IPS-15b (cell line): ENCODE results near the gene RSKR.
"Not testable (repeated sequence)": the region's sequence is repeated elsewhere in the genome, so short reads cannot be mapped to it uniquely, and the experiment has no call there.

ENCODE experiments used
- H3K27me3 ChIP-seq: one replicate; pipeline ENCODE4 v1.6.1; 2013; ENCODE audit warnings: low read length; ENCODE audit not compliant: control insufficient read depth, insufficient read depth
- H3K36me3 ChIP-seq: one replicate; pipeline ENCODE4 v1.6.1; 2013; ENCODE audit warnings: low read length; ENCODE audit not compliant: control insufficient read depth, insufficient read depth
- H3K4me1 ChIP-seq: one replicate; pipeline ENCODE4 v1.6.1; 2013; ENCODE audit warnings: mild to moderate bottlenecking, low read length; ENCODE audit not compliant: control insufficient read depth, insufficient read depth
- H3K4me3 ChIP-seq: one replicate; pipeline ENCODE4 v1.5.1; 2013; ENCODE audit warnings: low read depth, low read length
- H3K9ac ChIP-seq: one replicate; pipeline ENCODE4 v1.6.1; 2013; ENCODE audit warnings: low read depth, mild to moderate bottlenecking, low read length
- H3K9me3 ChIP-seq: one replicate; pipeline ENCODE4 v1.6.1; 2013; ENCODE audit warnings: mild to moderate bottlenecking, low read length; ENCODE audit not compliant: control insufficient read depth, insufficient read depth

Gene RSKR

DNA sequence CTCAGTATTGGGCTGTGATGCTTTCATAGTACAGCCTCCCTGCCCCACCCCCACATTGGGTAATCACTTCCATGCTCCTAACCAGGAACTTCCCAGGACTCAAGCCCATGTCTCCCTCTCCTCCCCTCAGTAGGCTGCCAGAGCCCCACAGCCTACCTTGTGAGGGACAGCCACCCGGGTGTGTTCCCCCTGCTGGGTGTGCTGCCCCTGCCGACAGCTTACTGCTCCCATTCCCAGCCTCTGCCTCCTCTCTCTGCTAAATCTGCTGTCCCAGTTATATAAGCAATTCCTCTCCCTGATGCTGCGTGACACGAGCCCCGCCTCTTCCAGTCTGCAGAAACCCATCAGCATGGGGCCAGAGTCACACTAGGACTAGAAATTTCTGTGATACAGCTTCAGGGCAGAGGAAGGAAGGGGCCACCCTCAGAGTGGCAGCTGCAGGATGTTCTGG lies at the start of gene RSKR:
Gene RSKR, minus strand, starts transcription at position 255 of the 451 bp plus-strand sequence. Its CDS starts 24 bp downstream, at position 231.
- peaks cover 60% of the 10 kb centered on the region for H3K36me3 ChIP-seq
- H3K27me3 ChIP-seq = no peaks in the 10 kb centered on the region
- H3K4me1 ChIP-seq = no peaks in the 10 kb centered on the region
- no peak within 1 kb of the TSS for H3K4me3 ChIP-seq
- H3K9me3 ChIP-seq = no peaks in the 10 kb centered on the region
- H3K9ac ChIP-seq = no peak within 1 kb of the TSS

GRCh38 chr17:28663723-28664122 lies 49.7 kb upstream of the RSKR start:
- H3K27me3 ChIP-seq = no peaks in the 10 kb centered on the region
- no peak overlapping the region for H3K9ac ChIP-seq
- H3K4me3 ChIP-seq = peak overlapping the region; percentile 100
- H3K36me3 ChIP-seq = peaks cover 22% of the 10 kb centered on the region
- peaks cover 7% of the 10 kb centered on the region for H3K4me1 ChIP-seq
- no peaks in the 10 kb centered on the region for H3K9me3 ChIP-seq

DNA sequence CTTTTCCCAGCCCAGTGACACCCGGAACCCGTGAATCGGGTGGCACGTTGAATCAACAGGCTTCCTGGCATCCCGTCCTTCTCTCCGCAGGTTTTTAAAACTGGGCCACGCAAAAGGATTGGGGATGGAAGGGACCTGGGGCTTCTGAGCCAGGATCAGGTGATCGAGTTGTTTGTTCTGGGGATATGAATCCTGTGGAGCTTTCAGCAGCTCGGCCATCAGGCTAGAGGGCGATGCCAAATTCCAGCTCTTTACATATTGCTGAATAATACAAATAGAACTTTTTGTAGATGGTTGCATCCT lies 48.5 kb upstream of the RSKR start:
- Histone ChIP-seq H3K4me1 (peaks cover 7% of the 10 kb centered on the region), H3K9me3 (no peaks in the 10 kb centered on the region), H3K36me3 (peaks cover 21% of the 10 kb centered on the region), H3K9ac (peak overlapping the region; percentile 95), H3K4me3 (peak overlapping the region; percentile 100), H3K27me3 (no peaks in the 10 kb centered on the region)

DNA sequence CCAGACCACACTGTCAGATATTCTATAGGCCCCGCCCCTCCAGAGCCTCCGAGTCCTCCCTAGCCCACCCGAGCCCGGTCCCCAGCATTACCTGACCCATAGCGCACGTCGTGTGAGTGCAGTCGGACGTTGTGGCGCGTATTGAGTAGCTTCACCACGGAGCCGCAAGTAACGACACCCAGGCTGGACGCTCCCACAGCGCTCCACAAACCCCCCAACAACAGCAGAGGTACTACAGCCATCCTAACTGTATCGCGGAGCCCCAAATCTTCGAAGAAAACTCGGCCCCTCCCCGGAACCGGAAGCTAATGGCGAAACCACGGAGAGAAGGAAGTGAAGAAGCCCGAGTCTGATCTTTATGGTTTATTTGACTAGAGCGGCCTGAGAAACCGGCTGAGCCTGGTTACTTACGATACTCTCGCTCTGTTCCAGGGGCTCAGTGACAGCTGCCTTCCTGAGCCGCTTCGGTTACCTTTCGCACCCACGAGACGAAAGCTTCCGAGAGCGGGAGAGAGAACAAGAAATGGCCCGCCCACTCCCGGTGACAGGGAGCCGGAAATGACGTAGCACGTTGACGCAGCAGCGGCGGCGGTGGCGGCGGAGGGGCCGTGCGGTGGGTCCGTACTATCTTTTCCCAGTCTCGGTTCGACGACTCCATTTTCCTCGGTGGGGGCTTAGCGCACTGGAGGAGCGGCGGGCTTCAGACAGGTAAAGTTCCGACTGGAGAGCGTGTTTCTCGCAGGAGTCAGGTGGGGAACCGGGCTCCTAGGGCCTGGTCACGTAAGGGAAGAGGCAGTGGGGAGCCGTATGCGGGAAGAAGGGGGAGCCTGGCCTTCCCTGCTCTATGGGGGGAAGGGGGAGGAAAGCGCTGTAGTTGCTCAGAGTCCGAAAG lies 47.9 kb upstream of the RSKR start, which contains the start of the genes SDF2 and SUPT6H:
Gene SDF2, minus strand, starts transcription at position 272 of the 892 bp plus-strand sequence. Its CDS starts 30 bp downstream, at position 242.
Gene SUPT6H, plus strand, starts transcription at position 571 of the 892 bp plus-strand sequence. CDS start 11,197 bp downstream, outside the sequence.
- Histone ChIP-seq H3K4me1 (peaks cover 7% of the 10 kb centered on the region), H3K27me3 (no peaks in the 10 kb centered on the region), H3K9ac (peak within 1 kb of the TSS; percentile 95), H3K36me3 (peaks cover 21% of the 10 kb centered on the region), H3K9me3 (no peaks in the 10 kb centered on the region), H3K4me3 (peak within 1 kb of the TSS; percentile 100)

DNA sequence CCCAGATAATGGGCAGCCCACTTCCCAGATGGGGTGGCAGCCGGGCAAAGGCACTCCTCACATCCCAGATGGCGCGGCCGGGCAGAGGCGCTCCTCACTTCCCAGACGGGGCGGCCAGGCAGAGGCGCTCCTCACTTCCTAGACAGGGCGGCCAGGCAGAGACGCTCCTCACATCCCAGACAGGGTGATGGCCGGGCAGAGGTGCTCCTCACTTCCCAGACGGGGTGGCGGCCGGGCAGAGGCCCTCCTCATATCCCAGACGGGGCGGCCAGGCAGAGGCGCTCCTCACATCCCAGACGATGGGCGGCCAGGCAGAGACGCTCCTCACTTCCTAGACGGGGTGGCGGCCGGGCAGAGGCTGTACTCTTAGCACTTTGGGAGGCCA lies 45.5 kb upstream of the RSKR start:
- not testable (repeated sequence) for H3K27me3 ChIP-seq, H3K4me1 ChIP-seq, H3K4me3 ChIP-seq, H3K9ac ChIP-seq, H3K9me3 ChIP-seq
- peaks cover 18% of the 10 kb centered on the region for H3K36me3 ChIP-seq

DNA sequence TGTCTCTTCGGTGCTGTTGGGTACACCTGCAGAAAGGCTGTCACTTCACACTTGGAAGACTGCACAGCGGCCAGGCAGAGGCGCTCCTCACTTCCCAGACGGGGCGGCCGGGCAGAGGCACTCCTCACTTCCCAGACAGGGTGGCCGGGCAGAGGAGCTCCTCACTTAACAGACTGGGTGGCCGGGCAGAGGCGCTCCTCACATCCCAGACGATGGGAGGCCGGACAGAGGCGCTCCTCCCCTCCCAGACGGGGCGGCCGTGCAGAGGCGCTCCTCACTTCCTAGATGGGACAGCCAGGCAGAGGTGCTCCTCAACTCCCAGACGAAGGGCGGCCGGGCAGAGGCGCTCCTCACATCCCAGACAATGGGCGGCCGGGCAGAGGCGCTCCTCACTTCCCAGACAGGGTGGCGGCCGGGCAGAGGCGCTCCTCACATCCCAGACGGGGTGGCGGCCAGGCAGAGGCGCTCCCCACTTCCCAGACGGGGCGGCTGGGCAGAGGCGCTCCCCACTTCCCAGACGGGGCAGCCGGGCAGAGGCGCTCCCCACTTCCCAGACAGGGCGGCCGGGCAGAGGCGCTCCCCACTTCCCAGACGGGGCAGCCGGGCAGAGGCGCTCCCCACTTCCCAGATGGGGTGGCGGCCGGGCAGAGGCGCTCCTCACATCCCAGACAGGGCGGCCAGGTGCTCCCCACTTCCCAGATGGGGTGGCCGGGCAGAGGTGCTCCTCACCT lies 44.9 kb upstream of the RSKR start:
- H3K9ac ChIP-seq, H3K9me3 ChIP-seq, H3K4me1 ChIP-seq, H3K27me3 ChIP-seq, H3K4me3 ChIP-seq: not testable (repeated sequence)
- H3K36me3 ChIP-seq = peaks cover 20% of the 10 kb centered on the region

- not testable (repeated sequence) for H3K4me3 ChIP-seq, H3K9ac ChIP-seq, H3K9me3 ChIP-seq, H3K4me1 ChIP-seq, H3K27me3 ChIP-seq
- peaks cover 20% of the 10 kb centered on the region for H3K36me3 ChIP-seq
Measured at GRCh38 chr17:28658342-28658741, 44.4 kb upstream of the RSKR start.

GRCh38 chr17:28657756-28658155 lies 43.8 kb upstream of the RSKR start:
- H3K9me3 ChIP-seq = no peaks in the 10 kb centered on the region
- H3K4me1 ChIP-seq = peaks cover 3% of the 10 kb centered on the region
- H3K9ac ChIP-seq = no peak overlapping the region
- H3K4me3 ChIP-seq = no peak overlapping the region
- peaks cover 20% of the 10 kb centered on the region for H3K36me3 ChIP-seq
- no peaks in the 10 kb centered on the region for H3K27me3 ChIP-seq

- peaks cover 20% of the 10 kb centered on the region for H3K36me3 ChIP-seq
- H3K4me3 ChIP-seq = no peak overlapping the region
- no peak overlapping the region for H3K9ac ChIP-seq
- no peaks in the 10 kb centered on the region for H3K27me3 ChIP-seq
- no peaks in the 10 kb centered on the region for H3K9me3 ChIP-seq
- H3K4me1 ChIP-seq = no peaks in the 10 kb centered on the region
Measured at GRCh38 chr17:28655160-28655559, 41.2 kb upstream of the RSKR start.

DNA sequence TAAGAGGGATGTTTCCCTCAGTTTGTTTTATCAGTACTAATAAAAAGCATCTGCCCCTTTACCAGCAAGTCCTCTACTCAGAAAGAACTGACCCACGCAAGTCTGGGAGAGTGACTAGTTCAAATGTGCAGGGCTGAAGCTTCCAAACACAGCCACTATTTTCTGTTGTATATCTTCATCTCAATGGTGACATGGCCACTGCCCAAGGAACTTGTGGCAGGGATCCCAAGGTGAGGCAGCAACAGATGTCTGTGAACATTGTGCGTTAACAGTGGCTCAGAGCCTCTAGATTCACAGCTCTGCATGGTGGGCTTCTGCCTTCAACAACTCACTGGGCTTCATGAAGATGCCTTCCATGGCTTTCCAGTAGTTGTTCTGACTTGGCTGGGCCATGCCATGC lies 34.7 kb upstream of the RSKR start:
- no peaks in the 10 kb centered on the region for H3K9me3 ChIP-seq
- H3K4me1 ChIP-seq = peaks cover 3% of the 10 kb centered on the region
- H3K4me3 ChIP-seq = no peak overlapping the region
- no peak overlapping the region for H3K9ac ChIP-seq
- peaks cover 9% of the 10 kb centered on the region for H3K36me3 ChIP-seq
- H3K27me3 ChIP-seq = no peaks in the 10 kb centered on the region

DNA sequence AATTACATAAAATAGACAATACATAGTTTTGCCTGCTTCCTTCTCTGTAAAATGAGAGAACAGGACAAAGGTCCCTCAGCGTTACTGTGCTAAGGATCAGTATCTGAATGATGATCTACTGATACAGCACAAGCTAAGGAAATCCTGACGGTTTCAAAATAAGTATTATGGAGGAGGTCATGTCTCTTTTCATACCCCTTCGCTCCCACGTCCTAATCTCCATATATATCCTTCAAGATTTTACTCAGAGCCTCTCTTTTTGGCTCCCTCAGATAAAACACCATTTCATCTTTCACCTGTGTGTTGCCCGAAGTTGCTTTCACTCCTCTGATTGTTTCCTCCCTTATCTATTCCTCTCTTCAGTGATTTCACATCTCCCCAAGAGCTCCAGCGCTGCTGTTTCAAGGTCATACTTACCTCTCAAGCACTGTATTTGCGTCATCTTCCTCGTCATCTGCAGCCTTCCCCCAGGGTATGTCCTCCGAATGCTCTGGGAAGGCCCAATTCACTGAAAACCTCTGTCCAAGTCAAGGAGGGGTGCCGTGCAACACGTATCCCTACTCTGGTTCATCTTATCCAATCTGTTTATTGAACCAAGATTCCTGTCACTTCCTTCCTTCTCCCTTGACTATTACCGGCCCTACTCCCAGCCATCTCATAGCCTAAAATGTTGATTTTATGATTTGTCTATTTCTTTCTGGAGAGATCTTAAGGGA lies 32.2 kb upstream of the RSKR start:
- H3K4me1 ChIP-seq = peaks cover 3% of the 10 kb centered on the region
- H3K27me3 ChIP-seq = no peaks in the 10 kb centered on the region
- H3K4me3 ChIP-seq = no peak overlapping the region
- no peaks in the 10 kb centered on the region for H3K9me3 ChIP-seq
- peaks cover 21% of the 10 kb centered on the region for H3K36me3 ChIP-seq
- peak overlapping the region; percentile 70 for H3K9ac ChIP-seq
